ENCODE results near the gene ZNF527. TPM values are rescaled to one million over a fixed set of nuclear protein-coding genes. Genes with fewer than 3 reads are reported as not detected.

ZNF527 gene
- total RNA-seq, 1 donor from 2014 or later, result 7.5 TPM

Other genes with a start within 250 kb of the ZNF527 start
- 12.4 TPM for gene ZNF585A, start 198.4 kb upstream of the ZNF527 start, total RNA-seq
- gene ZNF585B, start 160.6 kb upstream of the ZNF527 start, total RNA-seq, result 25.7 TPM
- gene ZNF383, start 152.9 kb upstream of the ZNF527 start, total RNA-seq, result 13.7 TPM
- 6.3 TPM for gene ZNF569, start 96.3 kb downstream of the ZNF527 start, total RNA-seq
- 6.9 TPM for gene ZNF570, start 98.3 kb downstream of the ZNF527 start, total RNA-seq
- 19.7 TPM for gene ZNF793, start 135.8 kb downstream of the ZNF527 start, total RNA-seq
- gene ZNF571, start 223.7 kb downstream of the ZNF527 start, total RNA-seq, result 7.1 TPM
- gene ZNF540, start 223.8 kb downstream of the ZNF527 start, total RNA-seq, result 8.1 TPM